Neural crest cell (in vitro differentiated cells): ENCODE measurements around the gene RRM2. TPM values are rescaled to one million over a fixed set of nuclear protein-coding genes. Genes with fewer than 3 reads are reported as not detected.

ENCODE experiments used
- DNase-seq: peaks from one replicate; pipeline ENCODE4 v3.0.0; 2021; ENCODE audit warnings: low read depth, mixed read lengths, low spot score
- H3K27ac Mint-ChIP-seq: one replicate; pipeline ENCODE4 v1.8.0; 2021; ENCODE audit warnings: mild to moderate bottlenecking, mixed read lengths; ENCODE audit not compliant: unreplicated experiment
- H3K27me3 Mint-ChIP-seq: 2 replicates; pipeline ENCODE4 v1.8.0; 2021; ENCODE audit warnings: low read depth, mild to moderate bottlenecking, mixed read lengths
- H3K36me3 Mint-ChIP-seq: 2 replicates; pipeline ENCODE4 v1.8.0; 2021; ENCODE audit warnings: low read depth, mild to moderate bottlenecking, mixed read lengths
- H3K4me1 Mint-ChIP-seq: 2 replicates; pipeline ENCODE4 v1.8.0; 2021; ENCODE audit warnings: mixed read lengths
- H3K4me3 Mint-ChIP-seq: one replicate; pipeline ENCODE4 v1.8.0; 2021; ENCODE audit warnings: mild to moderate bottlenecking, mixed read lengths
- H3K9me3 Mint-ChIP-seq: 2 replicates; pipeline ENCODE4 v1.8.0; 2021; ENCODE audit warnings: mixed read lengths
- total RNA-seq: library from RNA; stranded (reverse); gene quantifications from 2 replicates; pipeline ENCODE4 v1.2.1, GENCODE V29; 2021
- TF ChIP-seq, protein P1 (sequence below): fragments of 200-600 bp; sonication (generic); conservative IDR thresholded peaks from 2 replicates; pipeline ENCODE4 v1.5.0; 2021; ENCODE audit warnings: antibody characterized with exemption, mild to moderate bottlenecking

The RRM2 gene
- total RNA-seq, 1 donor from 2014 or later: 210 TPM

DNA sequence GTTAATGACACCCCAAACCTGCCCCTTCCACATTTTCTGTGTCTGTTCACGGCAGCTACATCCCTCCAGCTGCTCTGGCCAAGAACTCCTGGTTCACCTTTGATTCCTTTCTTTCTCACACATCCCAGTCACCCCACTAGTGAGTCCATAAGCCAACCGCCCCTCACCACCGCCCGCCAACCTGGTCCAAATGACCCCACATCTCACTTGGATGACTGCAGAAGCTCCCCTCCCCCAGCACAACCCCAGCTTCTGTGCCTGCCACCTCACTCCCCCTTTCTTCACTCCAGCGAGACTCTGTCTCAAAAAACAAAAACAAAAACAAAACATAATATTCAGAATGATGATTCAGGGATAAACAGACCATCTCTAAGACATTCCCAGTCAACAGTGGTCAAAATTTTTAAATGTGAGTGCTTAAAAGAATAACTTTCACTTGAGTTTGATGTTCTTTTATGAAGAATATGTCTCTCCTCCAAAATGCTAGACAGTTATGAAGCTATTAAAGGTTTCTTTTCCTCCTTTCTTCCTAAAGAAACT, 45.5 kb upstream of the RRM2 start:
- Mint-ChIP-seq H3K27ac (no peak overlapping the region), H3K27me3 (peaks cover 82% of the 10 kb centered on the region), H3K4me3 (no peak overlapping the region), H3K9me3 (no peaks in the 10 kb centered on the region), H3K36me3 (no peaks in the 10 kb centered on the region), H3K4me1 (peaks cover 4% of the 10 kb centered on the region)
- DNase-seq: no peak
- TF ChIP-seq, protein P1, sequence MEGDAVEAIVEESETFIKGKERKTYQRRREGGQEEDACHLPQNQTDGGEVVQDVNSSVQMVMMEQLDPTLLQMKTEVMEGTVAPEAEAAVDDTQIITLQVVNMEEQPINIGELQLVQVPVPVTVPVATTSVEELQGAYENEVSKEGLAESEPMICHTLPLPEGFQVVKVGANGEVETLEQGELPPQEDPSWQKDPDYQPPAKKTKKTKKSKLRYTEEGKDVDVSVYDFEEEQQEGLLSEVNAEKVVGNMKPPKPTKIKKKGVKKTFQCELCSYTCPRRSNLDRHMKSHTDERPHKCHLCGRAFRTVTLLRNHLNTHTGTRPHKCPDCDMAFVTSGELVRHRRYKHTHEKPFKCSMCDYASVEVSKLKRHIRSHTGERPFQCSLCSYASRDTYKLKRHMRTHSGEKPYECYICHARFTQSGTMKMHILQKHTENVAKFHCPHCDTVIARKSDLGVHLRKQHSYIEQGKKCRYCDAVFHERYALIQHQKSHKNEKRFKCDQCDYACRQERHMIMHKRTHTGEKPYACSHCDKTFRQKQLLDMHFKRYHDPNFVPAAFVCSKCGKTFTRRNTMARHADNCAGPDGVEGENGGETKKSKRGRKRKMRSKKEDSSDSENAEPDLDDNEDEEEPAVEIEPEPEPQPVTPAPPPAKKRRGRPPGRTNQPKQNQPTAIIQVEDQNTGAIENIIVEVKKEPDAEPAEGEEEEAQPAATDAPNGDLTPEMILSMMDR: no peak

DNA sequence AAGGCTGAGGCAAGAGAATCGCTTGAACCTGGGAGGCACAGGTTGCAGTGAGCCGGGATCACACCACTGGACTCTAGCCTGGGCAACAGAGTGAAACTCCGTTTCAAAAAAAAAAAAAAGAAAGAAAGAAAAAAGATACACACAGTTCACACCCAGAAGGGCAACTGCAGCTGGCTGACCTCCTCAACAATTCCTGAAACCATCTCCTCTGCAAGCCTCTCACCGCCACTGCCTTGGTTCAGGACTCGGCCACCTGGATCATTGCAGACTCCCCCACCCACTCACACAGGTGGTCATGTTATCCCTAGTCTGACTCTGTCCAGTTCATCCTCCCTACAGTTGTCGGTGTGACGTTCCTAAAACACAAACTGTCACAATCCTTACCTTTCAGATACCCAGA, 44.5 kb upstream of the RRM2 start:
- Mint-ChIP-seq H3K27me3 (peaks cover 87% of the 10 kb centered on the region), H3K9me3 (no peaks in the 10 kb centered on the region), H3K4me3 (peak overlapping the region; percentile 3), H3K27ac (no peak overlapping the region), H3K4me1 (peaks cover 4% of the 10 kb centered on the region), H3K36me3 (no peaks in the 10 kb centered on the region)
- no peak for DNase-seq
- TF ChIP-seq, protein P1: no peak

DNA sequence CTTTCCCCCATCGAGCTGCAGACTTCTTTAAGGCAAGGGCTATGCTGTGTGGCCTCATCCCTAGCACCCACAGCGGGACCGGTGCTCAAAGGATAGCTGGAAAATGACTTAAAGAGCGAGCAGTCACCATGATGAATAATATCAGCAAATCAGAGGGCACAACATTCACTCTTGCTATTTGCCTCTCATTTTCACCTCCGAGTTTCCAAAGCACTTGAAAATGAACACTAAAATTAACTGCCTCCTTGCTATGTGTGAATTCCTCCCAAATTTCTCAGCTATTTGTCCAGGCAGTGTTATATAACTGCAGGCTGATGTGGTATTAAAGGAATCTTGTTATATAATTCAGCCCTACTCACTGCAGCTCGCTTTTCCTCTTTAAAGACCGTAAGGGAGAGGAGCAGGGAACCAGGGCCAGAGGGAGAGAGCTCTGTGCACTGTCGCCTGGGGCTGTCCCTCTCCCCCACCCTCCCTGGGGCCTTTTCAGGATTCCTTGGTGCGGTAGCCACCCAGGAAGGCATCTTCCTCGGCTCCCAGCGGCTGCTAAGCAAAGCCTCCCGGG, 43.8 kb upstream of the RRM2 start:
- Mint-ChIP-seq H3K27ac (no peak overlapping the region), H3K4me3 (peak overlapping the region; percentile 81)
- no peak for DNase-seq

DNA sequence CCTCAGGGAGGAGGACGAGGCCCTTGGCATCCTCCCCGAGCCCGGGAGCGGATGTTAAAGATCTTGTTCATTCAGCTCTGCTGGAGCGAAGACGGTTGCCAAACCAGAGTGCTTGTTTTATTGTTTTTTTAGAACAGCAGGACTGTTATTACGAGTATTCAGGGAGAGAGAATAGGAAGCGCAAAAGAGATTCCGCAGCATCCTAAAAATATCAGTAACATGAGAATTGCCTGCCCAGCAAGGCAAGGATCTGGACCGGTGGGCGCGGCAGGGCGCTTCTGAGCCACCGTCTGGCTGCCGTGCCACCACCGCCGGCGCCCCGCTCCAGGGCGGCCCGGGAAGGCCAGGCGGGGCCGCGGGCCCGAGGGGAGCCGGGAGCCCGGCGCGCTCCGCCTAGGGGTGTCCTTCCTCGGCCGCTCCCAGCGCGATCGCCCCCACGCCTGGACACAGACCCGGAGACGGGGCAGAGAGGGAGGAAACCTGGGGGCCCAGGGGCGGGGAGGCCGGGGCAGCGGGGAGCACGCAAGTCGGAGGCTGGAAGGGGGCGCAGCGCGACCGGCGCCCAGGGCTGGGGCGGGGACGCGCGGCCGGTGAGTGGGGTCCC, 43.2 kb upstream of the RRM2 start:
- Mint-ChIP-seq H3K36me3 (no peaks in the 10 kb centered on the region), H3K27me3 (peaks cover 89% of the 10 kb centered on the region), H3K4me3 (peak overlapping the region; percentile 81), H3K4me1 (peaks cover 4% of the 10 kb centered on the region), H3K9me3 (no peaks in the 10 kb centered on the region), H3K27ac (no peak overlapping the region)
- TF ChIP-seq, protein P1: no peak
- no peak for DNase-seq

More for the DNA sequence above, 43.8 kb upstream of the RRM2 start:
- H3K9me3 Mint-ChIP-seq: no peaks in the 10 kb centered on the region
- no peaks in the 10 kb centered on the region for H3K36me3 Mint-ChIP-seq
- H3K4me1 Mint-ChIP-seq: peaks cover 4% of the 10 kb centered on the region
- peaks cover 89% of the 10 kb centered on the region for H3K27me3 Mint-ChIP-seq
- TF ChIP-seq, protein P1: no peak

DNA sequence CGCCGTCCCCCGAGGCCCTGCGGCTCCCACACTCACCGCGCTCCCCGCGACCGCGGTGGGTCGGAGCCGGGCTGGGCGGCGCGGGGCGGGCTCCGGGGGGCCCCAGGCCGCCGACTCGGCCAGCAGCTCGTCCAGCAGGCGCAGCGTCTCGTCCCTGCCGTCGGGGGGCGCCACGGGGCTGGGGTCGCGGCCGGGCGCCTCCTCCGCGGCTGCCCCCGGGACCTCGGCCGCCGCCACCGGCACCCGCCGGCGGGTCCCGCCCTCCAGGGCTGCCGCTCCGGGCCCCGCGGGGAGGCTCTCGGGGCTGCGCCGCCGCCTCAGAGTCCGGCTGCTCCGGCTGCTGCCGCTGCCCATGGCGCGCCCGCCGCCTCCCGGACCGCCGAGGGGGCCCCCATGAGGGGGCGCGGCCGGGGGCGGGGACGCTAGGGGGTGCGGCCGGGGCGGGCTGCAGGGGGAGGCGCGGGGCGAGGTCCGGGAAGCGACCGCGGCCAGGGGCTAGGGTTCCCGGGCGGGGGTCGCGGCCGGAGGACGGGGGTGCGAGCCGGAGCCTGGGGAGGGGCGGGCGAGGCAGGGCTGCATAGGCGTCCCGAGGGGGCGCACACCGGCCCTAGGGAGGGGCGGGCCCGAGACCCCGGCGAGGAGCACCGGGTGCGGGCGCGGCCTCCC, 42.5 kb upstream of the RRM2 start, which contains the start of gene CYS1:
Gene CYS1, minus strand, starts transcription at position 542 of the 666 bp plus-strand sequence. Its CDS starts 188 bp downstream, at position 354.
- Mint-ChIP-seq H3K4me3 (peak within 1 kb of the TSS; percentile 81), H3K4me1 (peaks cover 4% of the 10 kb centered on the region), H3K27ac (no peak within 1 kb of the TSS), H3K36me3 (no peaks in the 10 kb centered on the region), H3K27me3 (peaks cover 90% of the 10 kb centered on the region), H3K9me3 (no peaks in the 10 kb centered on the region)
- peak; percentile 26 for DNase-seq
- TF ChIP-seq, protein P1: peak; percentile 15
